Measurements from ENCODE around the gene PPP6R3.
"Not testable (repeated sequence)": the region's sequence is repeated elsewhere in the genome, so short reads cannot be mapped to it uniquely, and the experiment has no call there.

The PPP6R3 gene

DNA sequence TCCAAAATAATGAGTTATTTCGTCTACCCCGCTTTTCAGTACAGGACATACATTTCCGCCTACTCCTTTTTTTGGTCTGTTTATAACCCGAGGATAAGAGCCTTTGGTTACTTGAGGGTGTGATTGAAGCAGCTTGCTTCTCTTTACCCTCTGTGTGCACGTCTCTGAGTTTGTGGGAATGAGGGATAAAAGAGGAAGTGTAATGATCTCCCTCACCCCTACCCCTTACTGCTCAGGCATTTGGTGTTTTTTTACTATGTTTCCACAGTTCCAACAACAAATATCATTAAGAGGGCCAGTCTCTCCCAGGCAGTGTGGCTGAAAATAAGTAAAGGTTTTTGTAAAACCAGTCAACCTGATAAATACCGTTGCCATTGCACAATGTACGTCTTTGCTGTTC lies 140.6 kb downstream of the PPP6R3 start:
- no peak for DNase-seq (ENCODE audit: low read depth in 2 of 2)

DNA sequence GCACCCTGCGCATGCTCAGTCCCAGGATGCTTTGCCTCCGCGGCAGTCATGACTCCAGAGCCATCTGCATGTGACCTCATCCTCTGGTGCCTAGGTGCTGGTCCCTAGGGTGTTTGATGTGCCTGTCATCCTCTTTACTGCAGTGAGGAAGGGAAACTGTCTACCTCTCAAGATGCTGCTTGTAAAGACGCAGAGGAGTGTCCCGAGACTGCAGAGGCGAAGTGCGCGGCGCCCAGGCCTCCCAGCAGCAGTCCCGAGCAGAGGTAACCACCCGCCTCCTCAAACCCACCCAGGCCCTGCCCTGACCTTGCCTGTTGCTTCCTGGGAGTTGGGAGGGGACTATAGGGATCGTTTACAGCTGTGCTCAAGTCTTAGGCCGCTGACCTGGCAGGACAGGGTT lies 149.2 kb downstream of the PPP6R3 start:
- DNase-seq (ENCODE audit: low read depth in 2 of 2): no peak

DNA sequence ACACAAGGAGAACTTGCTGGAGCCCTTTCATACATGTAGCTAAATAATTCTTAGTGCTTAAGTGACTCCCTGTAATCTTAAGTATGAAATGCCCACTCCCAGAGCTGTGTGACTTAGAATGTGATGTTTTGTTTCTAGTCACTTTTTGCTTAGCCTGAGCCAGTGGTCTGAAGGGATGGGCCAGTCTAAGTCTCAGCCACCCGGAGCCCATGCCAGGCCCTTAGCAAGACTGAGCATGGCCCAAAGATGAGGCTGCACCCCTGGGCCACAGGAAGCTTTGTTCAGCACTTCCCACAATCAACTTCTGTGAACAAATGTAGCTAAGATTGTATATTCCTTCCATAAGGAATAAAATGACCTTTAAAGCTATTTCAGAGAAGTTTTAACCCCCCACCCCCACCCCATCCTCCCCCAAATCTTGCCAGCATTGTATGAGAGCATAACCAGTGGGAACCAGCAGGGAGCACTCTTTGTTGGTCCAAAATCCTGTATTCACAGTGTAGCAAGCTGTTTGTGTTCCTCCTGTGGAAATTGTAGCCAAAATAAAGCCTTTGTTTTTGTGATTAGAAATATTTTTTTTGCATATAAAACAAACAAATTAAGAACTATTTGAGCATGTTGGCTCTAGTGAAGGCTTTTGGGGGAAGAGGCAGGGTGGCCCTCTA lies 150.0 kb downstream of the PPP6R3 start:
- DNase-seq (ENCODE audit: low read depth in 2 of 2): no peak

DNA sequence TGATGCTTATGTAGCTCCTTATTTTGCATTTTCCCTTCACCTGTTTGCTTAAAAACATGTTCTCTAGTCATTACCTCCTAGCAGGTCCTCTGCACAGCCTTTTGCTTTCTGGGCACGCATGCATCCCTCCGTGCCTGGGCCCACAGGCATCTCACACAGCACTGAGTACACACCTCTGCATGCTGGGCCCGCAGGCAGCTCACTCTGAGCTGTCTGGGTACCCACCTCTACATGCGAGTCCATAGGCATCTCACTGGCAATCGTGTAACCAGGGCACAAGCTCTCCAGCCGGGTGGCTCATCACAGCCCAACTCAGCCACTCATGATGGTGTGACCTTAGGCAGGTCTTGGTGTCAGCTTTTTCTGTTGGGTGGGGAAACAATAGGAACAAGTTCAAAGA lies 155.1 kb downstream of the PPP6R3 start:
- DNase-seq (ENCODE audit: low read depth in 2 of 2): no peak

DNA sequence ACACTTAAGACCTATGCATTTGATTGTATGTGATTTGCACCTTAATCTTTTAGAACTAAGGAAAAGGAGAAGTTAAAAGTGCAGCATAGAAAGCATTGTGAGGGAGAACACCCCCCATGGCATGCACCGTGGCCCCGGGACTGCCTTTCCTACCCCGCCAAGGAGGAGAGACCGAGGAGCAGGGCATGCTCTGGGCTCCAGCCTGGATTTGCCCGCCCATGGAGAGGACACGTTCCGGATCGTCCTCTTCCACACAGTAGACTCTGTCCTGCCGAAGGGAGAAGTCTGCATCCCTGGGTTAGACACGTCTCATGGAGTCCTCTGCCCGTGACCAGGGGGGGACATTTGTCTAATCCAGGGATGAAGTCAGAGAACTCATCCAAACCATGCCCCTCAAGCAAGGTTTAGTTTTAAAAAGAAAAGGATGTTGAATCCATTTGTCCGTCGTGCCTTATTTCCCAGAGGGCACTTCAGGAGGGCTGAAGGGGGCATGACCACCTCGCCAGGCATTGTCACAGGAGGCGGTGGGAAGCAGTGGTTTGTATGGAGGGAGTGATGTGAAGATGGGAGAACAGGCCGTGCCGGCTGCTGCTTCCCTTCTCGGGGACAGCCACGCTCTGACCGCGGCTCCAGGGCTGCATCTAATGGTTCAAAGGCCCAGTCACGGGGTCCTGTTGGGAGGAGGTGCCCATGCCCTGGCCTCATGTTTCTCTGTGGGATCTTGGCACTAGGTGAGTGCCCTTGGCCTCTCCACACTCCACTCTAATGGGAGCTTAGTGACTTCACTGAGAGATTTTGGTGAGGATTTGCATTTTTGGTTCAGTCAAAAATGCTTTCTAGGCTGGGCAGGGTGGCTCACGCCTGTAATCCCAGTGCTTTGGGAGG lies 157.6 kb downstream of the PPP6R3 start:
- no peak for DNase-seq (ENCODE audit: low read depth in 2 of 2)

DNA sequence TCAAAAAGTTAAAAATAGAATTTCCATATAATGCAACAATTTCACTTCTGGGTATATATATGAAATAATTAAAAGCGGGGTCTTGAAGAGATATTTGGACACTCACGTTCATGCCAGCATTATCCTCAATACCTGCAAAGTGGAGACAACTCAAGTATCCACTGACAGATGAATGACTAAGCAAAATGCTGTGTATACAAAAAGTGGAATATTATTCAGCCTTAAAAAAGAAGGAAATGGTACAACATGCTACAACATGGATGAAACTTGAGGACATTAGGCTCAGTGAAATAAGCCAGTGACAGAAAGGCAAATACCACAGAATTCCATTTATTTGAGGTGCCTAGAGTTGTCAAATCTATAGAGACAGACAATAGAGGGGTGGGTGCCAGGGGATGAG lies 161.3 kb downstream of the PPP6R3 start:
- DNase-seq (ENCODE audit: low read depth in 2 of 2): no peak

DNA sequence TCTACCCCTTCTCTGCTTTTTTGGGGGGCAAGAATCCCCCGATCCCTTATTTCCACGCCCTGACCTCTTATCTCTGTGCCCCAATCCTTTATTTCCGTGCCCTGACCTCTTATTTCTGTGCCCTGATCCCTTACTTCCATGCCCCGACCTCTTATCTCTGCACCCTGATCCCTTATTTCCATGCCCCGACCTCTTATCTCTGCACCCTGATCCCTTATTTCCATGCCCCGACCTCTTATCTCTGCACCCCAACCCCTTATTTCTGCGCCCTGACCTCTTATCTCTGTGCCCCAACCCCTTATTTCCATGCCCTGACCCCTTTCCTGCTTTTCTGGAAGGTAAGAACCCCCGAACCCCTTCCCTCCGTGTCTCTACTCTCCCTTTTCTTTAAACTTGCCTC lies 163.2 kb downstream of the PPP6R3 start:
- not testable (repeated sequence) for DNase-seq (ENCODE audit: low read depth in 2 of 2)

DNA sequence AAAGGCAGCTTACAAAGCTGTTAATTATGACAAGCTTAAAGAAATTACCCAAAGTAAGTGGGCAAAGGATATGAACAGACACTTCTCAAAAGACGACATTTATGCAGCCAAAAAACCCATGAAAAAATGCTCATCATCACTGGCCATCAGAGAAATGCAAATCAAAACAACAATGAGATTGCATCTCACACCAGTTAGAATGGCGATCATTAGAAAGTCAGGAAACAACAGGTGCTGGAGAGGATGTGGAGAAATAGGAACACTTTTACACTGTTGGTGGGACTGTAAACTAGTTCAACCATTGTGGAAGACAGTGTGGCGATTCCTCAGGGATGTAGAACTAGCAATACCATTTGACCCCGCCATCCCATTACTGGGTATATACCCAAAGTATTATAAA lies 164.5 kb downstream of the PPP6R3 start:
- not testable (repeated sequence) for DNase-seq (ENCODE audit: low read depth in 2 of 2)

DNA sequence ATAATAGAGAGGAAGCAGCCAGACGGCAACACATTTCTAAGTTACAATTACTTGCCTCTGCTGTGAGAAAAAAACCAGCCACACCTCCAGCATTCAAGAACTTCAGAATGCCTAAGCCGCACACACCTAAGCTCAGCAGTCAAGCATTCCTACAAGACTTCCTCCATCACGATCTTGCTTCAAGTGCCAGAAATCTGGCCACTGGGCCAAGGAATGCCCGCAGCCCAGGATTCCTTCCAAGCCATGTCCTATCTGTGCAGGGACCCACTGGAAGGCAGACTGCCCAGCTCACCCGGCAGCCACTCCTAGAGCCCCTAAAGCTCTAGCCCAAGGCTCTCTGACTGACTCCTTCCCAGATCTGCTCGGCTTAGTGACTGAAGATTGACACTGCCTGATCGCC lies 165.7 kb downstream of the PPP6R3 start:
- not testable (repeated sequence) for DNase-seq (ENCODE audit: low read depth in 2 of 2)

DNA sequence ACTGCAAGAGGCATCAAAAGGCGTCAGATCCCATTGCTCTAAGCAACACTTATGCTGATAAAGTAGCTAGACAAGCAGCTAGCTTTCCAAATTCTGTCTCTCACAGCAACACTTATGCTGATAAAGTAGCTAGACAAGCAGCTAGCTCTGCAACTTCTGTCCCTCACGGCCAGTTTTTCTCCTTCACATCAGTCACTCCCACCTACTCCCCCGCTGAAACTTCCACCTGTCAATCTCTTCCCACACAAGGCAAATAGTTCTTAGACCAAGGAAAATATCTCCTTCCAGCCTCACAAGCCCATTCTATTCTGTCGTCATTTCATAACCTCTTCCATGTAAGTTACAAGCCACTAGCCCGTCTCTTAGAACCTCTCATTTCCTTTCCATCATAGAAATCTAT lies 168.3 kb downstream of the PPP6R3 start:
- not testable (repeated sequence) for DNase-seq (ENCODE audit: low read depth in 2 of 2)

DNA sequence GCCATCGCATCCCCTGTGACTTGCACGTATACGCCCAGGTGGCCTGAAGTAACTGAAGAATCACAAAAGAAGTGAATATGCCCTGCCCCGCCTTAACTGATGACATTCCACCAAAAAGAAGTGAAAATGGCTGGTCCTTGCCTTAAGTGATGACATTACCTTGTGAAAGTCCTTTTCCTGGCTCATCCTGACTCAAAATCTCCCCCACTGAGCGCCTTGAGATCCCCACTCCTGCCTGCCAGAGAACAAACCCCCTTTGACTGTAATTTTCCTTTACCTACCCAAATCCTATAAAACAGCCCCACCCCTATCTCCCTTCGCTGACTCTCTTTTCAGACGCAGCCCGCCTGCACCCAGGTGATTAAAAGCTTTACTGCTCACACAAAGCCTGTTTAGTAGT lies 171.8 kb downstream of the PPP6R3 start:
- not testable (repeated sequence) for DNase-seq (ENCODE audit: low read depth in 2 of 2)

DNA sequence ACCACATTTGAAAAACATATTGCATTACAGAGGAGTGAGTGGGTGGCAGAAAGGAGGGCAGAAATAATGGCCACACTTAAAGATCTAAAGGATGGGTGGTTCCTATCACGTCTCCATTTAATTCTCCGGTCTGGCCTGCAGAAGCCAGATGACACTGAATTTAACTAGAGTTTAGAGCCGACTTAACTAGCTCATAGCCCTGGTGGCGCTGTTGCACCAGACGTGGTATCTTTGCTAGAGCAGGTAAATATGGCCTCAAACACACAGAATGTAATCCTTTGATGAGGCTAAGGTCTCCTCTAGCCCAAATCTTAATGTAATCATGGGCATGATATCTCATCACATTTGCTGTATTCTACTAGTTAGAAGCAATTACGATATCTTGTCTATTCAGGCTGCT lies 172.2 kb downstream of the PPP6R3 start:
- DNase-seq (ENCODE audit: low read depth in 2 of 2): no peak

DNA sequence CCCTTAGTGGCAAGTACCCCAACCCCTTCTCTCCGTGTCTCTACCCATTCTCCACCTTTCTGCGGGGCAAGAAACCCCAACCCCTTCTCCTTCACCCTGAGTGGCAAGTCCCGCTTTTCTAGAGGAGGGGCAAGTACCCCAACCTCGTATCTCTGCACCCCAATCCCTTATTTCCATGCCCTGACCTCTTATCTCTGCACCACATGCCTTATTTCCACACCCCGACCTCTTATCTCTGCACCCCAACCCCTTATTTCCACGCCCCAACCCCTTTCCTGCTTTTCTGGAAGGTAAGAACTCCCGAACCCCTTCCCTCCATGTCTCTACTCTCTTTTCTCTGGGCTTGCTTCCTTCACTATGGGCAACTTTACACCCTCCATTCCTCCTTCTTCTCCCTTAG lies 174.1 kb downstream of the PPP6R3 start:
- DNase-seq (ENCODE audit: low read depth in 2 of 2): not testable (repeated sequence)

DNA sequence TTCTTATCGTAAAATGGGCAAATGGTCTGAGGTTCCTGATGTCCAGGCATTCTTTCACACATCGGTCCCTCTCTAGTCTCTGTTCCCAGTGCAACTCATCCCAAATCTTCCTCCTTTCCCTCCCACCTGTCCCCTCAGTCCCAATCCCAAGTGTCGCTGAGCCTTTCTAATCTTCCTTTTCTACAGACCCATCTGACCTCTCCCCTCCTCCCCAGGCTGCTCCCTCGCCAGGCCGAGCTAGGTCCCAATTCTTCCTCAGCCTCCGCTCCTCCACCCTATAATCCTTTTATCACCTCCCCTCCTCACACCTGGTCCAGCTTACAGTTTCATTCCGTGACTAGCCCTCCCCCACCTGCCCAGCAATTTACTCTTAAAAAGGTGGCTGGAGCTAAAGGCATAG lies 174.6 kb downstream of the PPP6R3 start:
- not testable (repeated sequence) for DNase-seq (ENCODE audit: low read depth in 2 of 2)

DNA sequence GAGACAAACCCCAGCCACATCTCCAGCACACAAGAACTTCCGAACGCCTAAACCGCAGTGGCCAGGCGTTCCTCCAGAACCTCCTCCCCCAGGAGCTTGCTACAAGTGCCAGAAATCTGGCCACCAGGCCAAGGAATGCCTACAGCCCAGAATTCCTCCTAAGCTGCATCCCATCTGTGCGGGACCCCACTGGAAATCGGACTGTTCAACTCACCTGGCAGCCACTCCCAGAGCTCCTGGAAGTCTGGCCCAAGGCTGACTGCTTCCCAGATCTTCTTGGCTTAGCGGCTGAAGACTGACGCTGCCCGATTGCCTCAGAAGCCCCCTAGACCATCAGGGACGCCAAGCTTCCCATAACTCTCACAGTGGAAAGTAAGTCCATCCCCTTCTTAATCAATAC lies 175.3 kb downstream of the PPP6R3 start:
- not testable (repeated sequence) for DNase-seq (ENCODE audit: low read depth in 2 of 2)

DNA sequence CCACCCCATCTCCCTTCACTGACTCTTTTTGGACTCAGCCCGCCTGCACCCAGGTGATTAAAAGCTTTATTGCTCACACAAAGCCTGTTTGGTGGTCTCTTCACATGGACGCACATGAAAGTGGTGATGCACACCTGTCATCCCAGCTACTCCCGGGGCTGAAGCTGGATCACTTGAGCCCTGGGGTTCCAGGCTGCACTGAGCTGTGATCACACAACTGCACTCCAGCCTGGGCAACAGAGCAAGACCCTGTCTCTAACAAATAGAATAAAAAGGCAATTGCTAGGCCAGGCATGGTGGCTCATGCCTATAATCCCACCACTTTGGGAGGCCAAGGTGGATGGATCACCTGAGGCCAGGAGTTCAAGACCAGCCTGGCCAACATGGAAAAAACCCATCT lies 178.8 kb downstream of the PPP6R3 start:
- not testable (repeated sequence) for DNase-seq (ENCODE audit: low read depth in 2 of 2)

DNA sequence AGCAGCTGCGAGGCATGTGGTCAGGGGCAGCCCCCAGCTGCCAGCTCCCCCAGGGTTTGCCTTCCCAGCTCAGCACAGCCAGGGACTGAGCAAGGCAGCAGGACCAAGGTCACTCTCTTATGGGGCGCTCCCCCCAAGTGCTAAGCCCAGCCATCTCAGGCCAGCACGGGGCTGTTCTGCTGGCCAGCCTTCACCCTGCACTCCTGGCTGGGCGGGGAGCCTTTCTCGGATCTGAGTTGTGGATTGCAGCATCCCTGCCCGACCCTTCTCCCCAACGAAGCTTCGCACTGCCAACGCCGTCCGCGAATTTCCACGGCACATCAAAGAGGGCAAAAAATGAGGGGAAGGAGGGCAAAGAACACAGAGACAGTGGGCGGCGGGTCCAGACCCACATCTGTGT lies 181.3 kb downstream of the PPP6R3 start:
- no peak for DNase-seq (ENCODE audit: low read depth in 2 of 2)

DNA sequence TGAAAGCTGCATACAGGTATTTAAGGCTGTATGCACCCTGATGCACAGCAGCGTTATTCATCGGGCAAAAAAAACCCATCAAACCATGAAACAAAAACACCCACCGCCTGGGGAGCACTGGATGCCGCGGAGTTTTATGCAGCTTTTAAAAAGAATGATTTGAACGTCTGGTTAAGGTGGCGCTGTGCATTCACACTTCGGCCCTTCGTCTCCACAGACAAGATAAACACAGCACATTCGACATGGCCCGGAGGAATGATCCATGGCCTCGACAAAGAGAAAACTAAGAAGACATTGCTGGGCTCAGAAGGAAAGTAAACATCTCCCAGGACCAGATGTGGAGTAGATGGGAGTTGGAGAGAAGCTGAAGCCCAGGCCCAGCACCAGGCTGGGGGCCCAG lies 183.0 kb downstream of the PPP6R3 start:
- DNase-seq (ENCODE audit: low read depth in 2 of 2): no peak

DNA sequence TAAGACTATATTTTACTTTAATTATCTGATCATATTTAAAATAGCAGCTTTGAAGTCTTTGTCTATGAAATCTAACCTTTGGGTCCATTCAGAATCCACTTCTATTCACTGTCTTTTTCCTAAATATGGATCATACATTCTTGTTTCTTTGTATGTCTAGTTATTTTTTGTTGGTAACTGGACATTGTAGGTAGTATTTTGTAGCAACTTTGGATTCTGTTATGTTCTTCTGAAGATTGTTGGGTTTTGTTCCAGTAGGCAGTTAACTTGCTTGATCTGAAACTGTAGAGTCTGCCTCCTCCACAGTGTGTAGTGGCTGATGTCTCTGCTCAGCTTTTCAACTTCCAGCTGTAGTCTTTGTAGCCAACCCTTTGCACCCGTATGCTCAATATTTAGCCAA lies 186.3 kb downstream of the PPP6R3 start:
- DNase-seq (ENCODE audit: low read depth in 2 of 2): no peak

DNA sequence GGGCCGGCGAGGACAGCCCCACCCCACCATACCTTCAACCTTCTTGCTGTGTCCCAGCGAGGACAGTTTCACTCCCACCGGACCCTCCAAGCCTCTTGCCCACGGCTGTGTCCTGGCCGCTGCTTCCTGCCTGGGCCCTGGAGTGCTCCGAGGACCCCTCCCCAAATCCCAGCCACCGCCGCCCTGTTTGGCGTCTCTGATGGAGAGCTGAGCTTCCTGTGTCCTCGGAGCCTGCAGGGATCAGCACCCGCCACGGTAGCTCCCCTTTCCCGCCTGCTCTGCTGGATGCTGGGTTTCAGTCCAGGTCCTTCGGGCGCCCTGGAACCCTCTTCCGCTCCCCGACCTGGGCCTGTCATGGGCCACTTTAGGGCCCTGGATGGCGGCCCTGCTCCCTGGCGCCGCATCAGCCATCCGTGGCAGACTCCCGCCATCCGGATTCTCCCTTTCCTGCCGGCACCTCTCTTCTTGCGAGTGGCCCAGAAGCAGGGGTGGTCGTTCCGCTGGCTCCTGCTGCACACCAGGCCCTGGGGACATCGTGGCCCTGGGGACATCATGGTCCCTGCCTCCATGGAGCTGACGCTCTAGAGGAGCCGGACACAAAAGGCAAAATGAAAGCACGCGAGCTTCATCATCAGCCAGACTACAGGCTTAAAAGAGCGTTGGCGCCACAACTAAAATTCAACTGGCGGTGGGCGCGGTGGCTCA lies 189.5 kb downstream of the PPP6R3 start:
- no peak for DNase-seq (ENCODE audit: low read depth in 2 of 2)

DNA sequence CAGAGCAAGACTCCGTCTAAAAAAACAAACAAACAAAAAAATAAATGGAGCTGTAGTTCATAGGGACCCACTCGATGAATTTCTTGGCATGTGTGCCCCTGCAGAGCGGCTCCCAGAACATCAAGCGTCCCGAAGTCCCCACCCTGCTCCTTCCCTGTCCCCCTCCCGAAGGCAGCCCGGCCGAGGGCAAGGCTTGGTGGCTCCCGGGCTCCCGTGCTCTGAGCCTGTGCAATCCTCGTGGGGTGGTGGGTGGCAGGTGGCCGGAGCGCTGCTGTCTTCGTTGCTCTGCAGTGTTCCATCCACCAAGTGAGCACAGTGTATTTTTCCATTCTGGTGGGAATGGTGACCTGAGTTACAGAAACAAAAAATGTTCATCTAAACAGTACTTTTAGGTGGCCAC lies 190.2 kb downstream of the PPP6R3 start:
- DNase-seq (ENCODE audit: low read depth in 2 of 2): no peak

DNA sequence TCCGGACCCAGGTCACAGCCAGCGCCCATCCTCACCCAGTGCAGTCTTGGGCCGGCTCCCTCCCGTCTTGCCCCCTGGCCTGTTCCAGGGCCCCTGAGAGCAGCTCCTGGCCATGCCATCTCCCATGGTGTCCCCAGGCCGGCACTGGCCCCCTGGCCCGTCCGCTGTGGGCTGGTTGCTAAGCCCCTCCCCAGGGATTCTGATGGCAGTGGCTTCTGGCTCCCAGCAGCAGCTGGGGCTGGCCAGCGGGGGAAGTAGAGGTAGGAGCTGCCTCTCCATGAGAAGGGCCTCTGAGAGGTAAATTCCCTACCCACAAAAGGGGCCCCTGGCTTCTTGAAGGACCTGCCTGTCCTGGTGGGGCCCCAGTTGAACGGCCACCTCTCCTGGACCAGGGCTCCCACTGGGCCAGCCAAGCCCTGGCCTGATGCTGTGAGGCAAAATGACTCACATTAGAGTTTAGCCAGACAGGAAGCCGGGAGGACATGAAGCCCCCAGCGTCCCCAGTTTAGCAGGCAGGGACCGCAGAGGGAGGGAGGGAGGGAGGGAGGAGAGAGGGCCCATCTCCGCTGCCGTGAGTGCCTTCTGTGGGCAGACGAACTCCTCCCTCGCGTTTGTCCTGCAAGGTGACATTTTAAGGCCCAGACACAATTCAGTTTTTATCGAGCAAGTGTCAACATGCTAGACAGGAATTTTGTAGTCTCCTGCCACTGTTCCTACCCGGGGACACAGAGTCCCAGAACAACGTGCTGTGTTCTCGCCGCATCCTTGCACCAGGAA lies 190.8 kb downstream of the PPP6R3 start:
- no peak for DNase-seq (ENCODE audit: low read depth in 2 of 2)
